Heart left ventricle (tissue), 16 donors: ENCODE measurements around the gene SLC2A4. TPM values are rescaled to one million over a fixed set of nuclear protein-coding genes. Genes with fewer than 3 reads are reported as not detected.
"Not testable (repeated sequence)": the region's sequence is repeated elsewhere in the genome, so short reads cannot be mapped to it uniquely, and the experiment has no call there.

ENCODE experiments used
- ATAC-seq, 4 donors: fragments of 200-7000 bp; cut with Tn5 transposase; one replicate each; pipeline ENCODE4 v1.9.1; 2020 to 2022; ENCODE audit warnings: moderate library complexity in 4 of 4, mild to moderate bottlenecking in 3 of 4, moderate number of reproducible peaks in 1 of 4
- DNase-seq, 5 donors: peaks; one replicate each; pipeline ENCODE4 v3.0.0-alpha.2; 2020
- H3K27ac ChIP-seq, 12 donors: fragments of 200-600 bp; sonication (generic) in 4 of 12; one replicate each; pipeline versions ENCODE4 v1.5.0 to v1.8.0; 2016 to 2022; ENCODE audit warnings: mild to moderate bottlenecking in 2 of 12
- H3K27me3 ChIP-seq, 9 donors: fragments of 200-600 bp; sonication (generic) in 2 of 9; one replicate each; pipeline versions ENCODE4 v1.5.1 to v1.8.0; 2016 to 2022; ENCODE audit warnings: mild to moderate bottlenecking in 3 of 9
- H3K36me3 ChIP-seq, 9 donors: fragments of 200-600 bp; sonication (generic) in 2 of 9; one replicate each; pipeline versions ENCODE4 v1.5.0 to v1.8.0; 2018 to 2022; ENCODE audit warnings: mild to moderate bottlenecking in 2 of 9
- H3K4me1 ChIP-seq, 12 donors: fragments of 200-600 bp; sonication (generic) in 4 of 12; one replicate each; pipeline versions ENCODE4 v1.5.0 to v1.8.0; 2016 to 2022; ENCODE audit warnings: mild to moderate bottlenecking in 3 of 12
- H3K4me3 ChIP-seq, 12 donors: fragments of 200-600 bp; sonication (generic) in 4 of 12; one replicate each; pipeline versions ENCODE4 v1.5.0 to v1.8.0; 2017 to 2022; ENCODE audit warnings: mild to moderate bottlenecking in 9 of 12, moderate library complexity in 4 of 12
- H3K9me3 ChIP-seq, 12 donors: fragments of 200-600 bp; sonication (generic) in 4 of 12; one replicate each; pipeline versions ENCODE4 v1.5.0 to v1.8.0; 2016 to 2022; ENCODE audit warnings: mild to moderate bottlenecking in 1 of 12
- POLR2A ChIP-seq, 2 donors: fragments of 450-650 bp; IDR thresholded peaks; one replicate each; pipeline ENCODE4 v1.6.1; 2017; ENCODE audit warnings: antibody characterized with exemption in 2 of 2, mild to moderate bottlenecking in 2 of 2, moderate library complexity in 2 of 2
- WGBS, 4 donors: extraction: QIAGEN DNeasy Blood & Tissue Kit in 2 of 4; methylation state at CpG; one replicate each; pipeline versions ENCODE4 v1.1.5 to v1.1.7; 2013 to 2018; 5-methylcytosine and 5-hydroxymethylcytosine counted together
- intact Hi-C, 10 donors: fragments of 100-400 bp; cut with DNase I; formaldehyde crosslinking; loops; one replicate each; pipeline versions ENCODE4 v1.11.1 to v1.14.2; 2022
- polyA plus RNA-seq, 2 donors: library from polyadenylated mRNA; stranded (reverse); fragments of 200-250 nt; gene quantifications; one replicate each; pipeline ENCODE4 v1.2.3, GENCODE V29; 2013
- total RNA-seq, 9 donors: library from RNA; depleted of rRNA in 2 of 9; stranded (reverse); fragments of >200 nt in 2 of 9; fragmentation: NEBNext Ultra II Directional in 3 of 9; extraction: Animal tissue kit (Norgen Biotek cat#: 25700) in 3 of 9; gene quantifications; one replicate each; pipeline versions ENCODE4 v1.1.0 to v1.2.4, GENCODE V29; 2016 to 2023
- TF ChIP-seq, protein P1 (sequence below), 12 donors: fragments of 200-600 bp; sonication (generic) in 4 of 12; IDR thresholded peaks; one replicate each; pipeline versions ENCODE4 v1.5.0 to v1.8.0; 2018 to 2022; ENCODE audit warnings: antibody characterized with exemption in 12 of 12, mild to moderate bottlenecking in 5 of 12
- donor health status: ischemic (EF 13 %, LVEDD 7.1; RV severe dilation, severe dysfunction).
- donor health status: healthy with polysubstance abuse.
- donor health status: DM: no; HTN: yes; CAD: no.
- donor health status: DM: no; HTN: no; CAD: no.
- donor health status: ischemic (EF 25% LVEDD 6.9; RV normal size, moderate dysfunction).
- donor health status: ischemic (EF 25% LVEDD 5.7; RV mildly dilated, moderate dysfunction).
- donor health status: healthy.
- donor health status: DM: yes; HTN: yes; CAD: no.
- donor health status: ischemic (EF 35%, LVEDD 5.7; RV mildly dilated, moderate dysfunction).
- donor health status: nonischemic (EF 11% LVEDD 7.7; RV severe dilation, severe dysfunction).
- donor health status: DM: yes; HTN: yes; CAD: no.
- donor health status: PGD.
- donor health status: ischemic (EF 29% LVEDD 5.4; RV normal size, mild dysfunction).
- donor health status: nonischemic (EF 23%, LVEDD 6.1; RV moderate dilation, normal function).

Gene SLC2A4
- total and polyA plus RNA-seq, 11 donors = 48.5 to 184 (median 157) TPM

DNA sequence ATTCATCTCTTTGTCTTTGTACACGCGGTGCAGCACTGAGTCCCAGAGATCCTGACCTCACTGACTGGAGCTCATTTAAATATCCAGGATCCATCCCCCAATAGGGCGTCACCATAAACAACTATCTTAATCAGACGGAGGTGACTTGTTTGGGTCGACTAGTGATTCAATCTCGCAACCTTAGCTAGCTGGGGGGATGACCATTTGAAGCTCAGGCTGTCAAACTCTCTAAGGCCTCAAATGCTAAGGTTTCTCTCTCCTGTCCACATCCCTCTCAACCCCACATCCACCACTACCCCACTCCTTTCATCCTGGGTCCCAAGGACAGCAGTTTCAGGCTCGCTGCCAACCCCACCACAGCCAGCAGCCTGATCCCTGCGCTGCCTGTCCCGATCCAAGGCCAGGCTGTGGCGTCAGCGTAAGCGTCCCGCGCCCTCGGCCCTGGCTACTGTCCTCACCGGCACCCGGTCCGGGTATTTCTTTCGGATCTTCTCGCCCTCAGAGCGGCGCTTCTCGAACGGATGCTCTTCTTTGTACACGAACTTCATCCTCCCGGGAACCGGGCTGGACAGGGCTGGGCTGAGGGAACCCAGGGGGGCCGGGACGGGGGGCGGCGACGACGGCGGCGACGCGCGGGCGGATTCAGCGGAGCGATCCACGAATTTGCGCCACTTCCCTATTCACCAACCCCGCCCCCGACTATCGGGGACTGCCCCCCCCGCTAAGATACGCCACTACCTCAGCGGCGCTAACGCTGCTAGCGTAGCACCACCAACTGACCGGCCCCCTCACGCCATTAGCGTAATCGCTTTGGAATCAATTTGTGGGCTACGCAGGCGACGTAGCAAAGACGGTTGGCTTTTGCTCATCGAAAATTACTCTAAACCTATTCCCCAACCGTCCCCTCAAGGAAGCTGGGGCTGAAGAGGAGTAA lies 39.5 kb upstream of the SLC2A4 start, which contains the start of gene GABARAP:
TSS of gene GABARAP (minus strand) at position 667 of the 934 bp plus-strand sequence. CDS start at position 548, 119 bp downstream.
- TF ChIP-seq POLR2A (IDR thresholded peaks at IDR 0.05) = peak in 1 of 2 donors; percentile 64
- TF ChIP-seq, protein P1, sequence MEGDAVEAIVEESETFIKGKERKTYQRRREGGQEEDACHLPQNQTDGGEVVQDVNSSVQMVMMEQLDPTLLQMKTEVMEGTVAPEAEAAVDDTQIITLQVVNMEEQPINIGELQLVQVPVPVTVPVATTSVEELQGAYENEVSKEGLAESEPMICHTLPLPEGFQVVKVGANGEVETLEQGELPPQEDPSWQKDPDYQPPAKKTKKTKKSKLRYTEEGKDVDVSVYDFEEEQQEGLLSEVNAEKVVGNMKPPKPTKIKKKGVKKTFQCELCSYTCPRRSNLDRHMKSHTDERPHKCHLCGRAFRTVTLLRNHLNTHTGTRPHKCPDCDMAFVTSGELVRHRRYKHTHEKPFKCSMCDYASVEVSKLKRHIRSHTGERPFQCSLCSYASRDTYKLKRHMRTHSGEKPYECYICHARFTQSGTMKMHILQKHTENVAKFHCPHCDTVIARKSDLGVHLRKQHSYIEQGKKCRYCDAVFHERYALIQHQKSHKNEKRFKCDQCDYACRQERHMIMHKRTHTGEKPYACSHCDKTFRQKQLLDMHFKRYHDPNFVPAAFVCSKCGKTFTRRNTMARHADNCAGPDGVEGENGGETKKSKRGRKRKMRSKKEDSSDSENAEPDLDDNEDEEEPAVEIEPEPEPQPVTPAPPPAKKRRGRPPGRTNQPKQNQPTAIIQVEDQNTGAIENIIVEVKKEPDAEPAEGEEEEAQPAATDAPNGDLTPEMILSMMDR (IDR thresholded peaks at IDR 0.05) = no peak
- H3K4me3 ChIP-seq = peak within 1 kb of the TSS; percentile 53 to 95 (median 84)
- ATAC-seq (peak; percentile 12 to 58 (median 48)), DNase-seq (peak; percentile 94 to 97 (median 96))
- intact Hi-C loops = loop anchor here in 3 of 10 donors (1.0 to 10.0 kb wide), 3 partner anchors 242 to 603 kb away; partner anchors contain the start of genes CD68 (in 1 of the 3) and POLR2A (in 1 of the 3)
- H3K36me3 ChIP-seq = peaks cover 0 to 51% (median 46%) of the 10 kb centered on the region in 9 donors
- H3K27ac ChIP-seq = peak within 1 kb of the TSS; percentile 91 to 99 (median 97)
- no peaks in the 10 kb centered on the region for H3K27me3 ChIP-seq
- 0 to 1% (median 0%) methylated on average over 36 to 62 of the region's 62 CpGs for WGBS, 4 donors
- no peaks in the 10 kb centered on the region for H3K9me3 ChIP-seq
- peaks cover 5 to 36% (median 32%) of the 10 kb centered on the region in 12 donors for H3K4me1 ChIP-seq

- peak; percentile 45 to 62 (median 57) for ATAC-seq
- Histone ChIP-seq H3K27me3 (no peaks in the 10 kb centered on the region), H3K4me1 (peaks cover 5 to 32% (median 27%) of the 10 kb centered on the region in 12 donors), H3K4me3 (peak overlapping the region; percentile 53 to 95 (median 84)), H3K36me3 (peaks cover 0 to 52% (median 46%) of the 10 kb centered on the region in 9 donors), H3K9me3 (no peaks in the 10 kb centered on the region), H3K27ac (peak overlapping the region; percentile 91 to 99 (median 97))
- DNase-seq = peak; percentile 97 to 98 (median 97)
- peak in 1 of 2 donors; percentile 67 for TF ChIP-seq POLR2A (IDR thresholded peaks at IDR 0.05)
- TF ChIP-seq, protein P1 (IDR thresholded peaks at IDR 0.05) = peak in 3 of 12 donors; percentile 23 to 29 (median 28)
- WGBS, 4 donors = 0 to 2% (median 1%) methylated on average over 41 to 49 of the region's 49 CpGs
- intact Hi-C loops = loop anchor here in 3 of 10 donors (1.0 to 10.0 kb wide), 3 partner anchors 241 to 602 kb away; partner anchors contain the start of genes CD68 (in 1 of the 3) and POLR2A (in 1 of the 3)
Measured at GRCh38 chr17:7242717-7243452, 38.6 kb upstream of the SLC2A4 start.

DNA sequence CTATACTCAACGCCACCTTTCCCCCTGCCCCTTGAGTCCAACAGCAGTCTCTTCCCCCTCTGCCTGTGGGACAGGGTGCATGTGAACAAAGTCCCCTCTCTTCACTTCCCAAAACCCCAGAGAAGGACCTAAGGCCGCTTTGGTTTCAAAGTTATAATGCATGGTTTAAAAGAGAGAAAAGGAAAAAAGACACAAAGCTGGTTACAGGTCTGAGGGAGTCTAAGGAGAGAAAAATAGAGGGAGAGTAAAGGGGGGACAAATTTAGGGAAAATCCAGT lies 38.1 kb upstream of the SLC2A4 start:
- intact Hi-C loops = loop anchor here in 2 of 10 donors (10.0 kb wide), 2 partner anchors 331 to 601 kb away; partner anchors contain the start of gene CD68 (in 1 of the 2)
- no peak for TF ChIP-seq POLR2A (IDR thresholded peaks at IDR 0.05)
- TF ChIP-seq, protein P1 (IDR thresholded peaks at IDR 0.05) = no peak
- 17 to 38% (median 28%) methylated on average over 2 of the region's 2 CpGs for WGBS, 4 donors
- peaks cover 5 to 37% (median 28%) of the 10 kb centered on the region in 12 donors for H3K4me1 ChIP-seq
- H3K27ac ChIP-seq = peak overlapping the region; percentile 91 to 99 (median 97)
- ATAC-seq (no peak), DNase-seq (no peak)
- peaks cover 0 to 52% (median 46%) of the 10 kb centered on the region in 9 donors for H3K36me3 ChIP-seq
- no peaks in the 10 kb centered on the region for H3K27me3 ChIP-seq
- peak overlapping the region; percentile 53 to 95 (median 84) for H3K4me3 ChIP-seq
- H3K9me3 ChIP-seq = no peaks in the 10 kb centered on the region

DNA sequence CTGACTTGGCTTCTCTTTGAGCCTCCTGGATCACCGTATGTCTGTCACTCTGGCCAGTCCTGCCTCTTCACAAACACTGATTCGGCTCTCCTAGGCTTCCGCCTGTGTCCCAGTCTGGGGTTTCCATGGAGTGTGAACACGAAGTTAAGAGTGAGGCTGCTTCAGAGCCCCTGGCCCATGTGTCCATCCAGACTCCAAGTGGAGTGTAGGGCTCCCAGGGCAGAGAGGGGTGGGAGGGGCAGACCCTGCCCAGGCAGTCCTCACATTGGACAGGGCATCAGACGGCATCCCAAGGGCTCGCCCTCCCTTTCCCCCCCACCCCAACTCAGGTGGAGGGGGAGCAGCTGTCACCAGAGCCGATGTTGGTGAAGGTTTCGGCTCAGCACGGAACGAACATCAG lies 37.7 kb upstream of the SLC2A4 start:
- peaks cover 5 to 41% (median 32%) of the 10 kb centered on the region in 12 donors for H3K4me1 ChIP-seq
- H3K27me3 ChIP-seq, H3K9me3 ChIP-seq, ATAC-seq: not testable (repeated sequence)
- H3K36me3 ChIP-seq = peaks cover 0 to 52% (median 46%) of the 10 kb centered on the region in 9 donors
- intact Hi-C loops = loop anchor here in 2 of 10 donors (10.0 kb wide), 2 partner anchors 331 to 601 kb away; partner anchors contain the start of gene CD68 (in 1 of the 2)
- WGBS, 4 donors = 70 to 82% (median 77%) methylated on average over 10 of the region's 10 CpGs
- DNase-seq = peak in 1 of 5 donors; percentile 22
- H3K4me3 ChIP-seq = peak overlapping the region in 3 of 12 donors; percentile 79 to 92 (median 83)
- H3K27ac ChIP-seq = peak overlapping the region in 10 of 12 donors; percentile 91 to 99 (median 97)
